GM12878 (cell line): ENCODE measurements around the gene AHCY. TPM values are rescaled to one million over a fixed set of nuclear protein-coding genes. Genes with fewer than 3 reads are reported as not detected.
"Not testable (repeated sequence)": the region's sequence is repeated elsewhere in the genome, so short reads cannot be mapped to it uniquely, and the experiment has no call there.

Experiments
- ATAC-seq: fragments of 200-7000 bp; cut with Tn5 transposase; 3 replicates; pipeline ENCODE4 v1.9.1; 2020; ENCODE audit warnings: mild to moderate bottlenecking, moderate library complexity
- BruUV-seq: library from RNA; stranded (reverse); fragments of 400-500 nt; replicated peaks from 2 replicates; lab custom pipeline; 2021; lab: Mats Ljungman, UMichigan
- CTCF ChIA-PET: fragments of 300-600 bp; sonication (Branson Sonifier 250); formaldehyde crosslinking; extraction: SDS; loops from one replicate; lab custom pipeline; 2021; ENCODE audit warnings: inconsistent platforms; lab: Yijun Ruan, JAX
- POLR2A ChIA-PET: fragments of 350-600 bp; formaldehyde crosslinking; extraction: SDS; loops from one replicate; lab custom pipeline; 2021; ENCODE audit warnings: inconsistent platforms; lab: Charles Lee
- RAD21 ChIA-PET: fragments of 300-600 bp; sonication (Branson Sonifier 250); formaldehyde crosslinking; loops from one replicate; lab custom pipeline; 2023; ENCODE audit warnings: antibody characterized with exemption; ENCODE audit not compliant: unreplicated experiment; lab: Charles Lee
- SMC1A ChIA-PET: fragments of 300-600 bp; sonication (Branson Sonifier 250); formaldehyde crosslinking; loops from one replicate; lab custom pipeline; 2023; ENCODE audit not compliant: unreplicated experiment, uncharacterized antibody; lab: Charles Lee
- DNase-seq: peaks from one replicate; pipeline ENCODE4 v3.0.0-alpha.2; 2011; ENCODE audit warnings: low read depth, low spot score
- FAIRE-seq: peaks from 3 replicates; lab custom pipeline; 2011; peaks lifted over from hg19 to GRCh38; lab: Jason Lieb, UNC
- H2AFZ ChIP-seq: 2 replicates; pipeline ENCODE4 v1.6.0; 2011; ENCODE audit warnings: low read depth, low read length, control low read depth; ENCODE audit not compliant: control insufficient read depth
- H3K27ac ChIP-seq: 2 replicates; pipeline ENCODE4 v1.5.1; 2011; ENCODE audit warnings: control low read depth; ENCODE audit not compliant: control insufficient read depth, insufficient read depth
- H3K27me3 ChIP-seq, 2 experiments: replicated peaks in 1 of 2; 2 replicates each; pipeline versions ENCODE4 v1.6.0 to v1.6.1; 2011; ENCODE audit warnings: low read length in 1 of 2; ENCODE audit not compliant: control insufficient read depth in 2 of 2, insufficient read depth in 2 of 2
- H3K36me3 ChIP-seq, 2 experiments: 2 replicates each; pipeline ENCODE4 v1.5.1; 2011; ENCODE audit warnings: low read length in 1 of 2; ENCODE audit not compliant: control insufficient read depth in 2 of 2, insufficient read depth in 2 of 2
- H3K4me1 ChIP-seq: 2 replicates; pipeline ENCODE4 v1.6.1; 2011; ENCODE audit warnings: mild to moderate bottlenecking, low read length, moderate library complexity, mixed read lengths; ENCODE audit not compliant: control insufficient read depth, insufficient read depth
- H3K4me2 ChIP-seq: 2 replicates; pipeline ENCODE4 v1.6.0; 2011; ENCODE audit warnings: control low read depth; ENCODE audit not compliant: control insufficient read depth, insufficient read depth
- H3K4me3 ChIP-seq: fragments of 200-600 bp; sonication (generic); 2 replicates; pipeline ENCODE4 v1.5.1; 2016
- H3K79me2 ChIP-seq: 2 replicates; pipeline ENCODE4 v1.6.0; 2011; ENCODE audit warnings: low read length; ENCODE audit not compliant: control insufficient read depth, insufficient read depth
- H3K9ac ChIP-seq: 2 replicates; pipeline ENCODE4 v1.8.0; 2011; ENCODE audit warnings: low read length, control low read depth, mixed read lengths; ENCODE audit not compliant: control insufficient read depth, insufficient read depth
- H3K9me3 ChIP-seq: replicated peaks from 3 replicates; pipeline ENCODE4 v1.5.1; 2011; ENCODE audit warnings: mild to moderate bottlenecking, low read length; ENCODE audit not compliant: control insufficient read depth, insufficient read depth
- H4K20me1 ChIP-seq: 2 replicates; pipeline ENCODE4 v1.6.0; 2011; ENCODE audit not compliant: control insufficient read depth, insufficient read depth
- BACH1 ChIP-seq: fragments of 450-650 bp; IDR thresholded peaks from 2 replicates; pipeline ENCODE4 v1.6.1; 2017; ENCODE audit warnings: mild to moderate bottlenecking, borderline replicate concordance
- BCL3 ChIP-seq: IDR thresholded peaks from 2 replicates; pipeline ENCODE4 v1.6.1; 2011; ENCODE audit warnings: borderline replicate concordance, low read depth, mild to moderate bottlenecking, moderate library complexity, low read length; ENCODE audit not compliant: insufficient read depth, poor library complexity, severe bottlenecking
- CEBPZ ChIP-seq: fragments of 150-350 bp; IDR thresholded peaks from 2 replicates; pipeline ENCODE4 v1.6.1; 2016; ENCODE audit warnings: low read depth, low read length
- HCFC1 ChIP-seq: fragments of 150-350 bp; IDR thresholded peaks from 2 replicates; pipeline ENCODE4 v1.6.1; 2014; ENCODE audit warnings: low read length
- HDAC6 ChIP-seq: fragments of 200-600 bp; sonication (generic); IDR thresholded peaks from one replicate; pipeline ENCODE4 v1.8.0; 2017; ENCODE audit warnings: antibody characterized with exemption; ENCODE audit not compliant: unreplicated experiment
- MEF2B ChIP-seq: fragments of 450-650 bp; IDR thresholded peaks from 2 replicates; pipeline ENCODE4 v1.6.1; 2018; ENCODE audit warnings: mild to moderate bottlenecking, moderate library complexity; ENCODE audit not compliant: partially characterized antibody, poor library complexity, severe bottlenecking
- RELA ChIP-seq: fragments of 450-650 bp; IDR thresholded peaks from 2 replicates; pipeline ENCODE4 v1.8.0; 2014; ENCODE audit warnings: borderline replicate concordance; ENCODE audit not compliant: partially characterized antibody
- RUNX3 ChIP-seq: IDR thresholded peaks from 2 replicates; pipeline ENCODE4 v1.6.1; 2012; ENCODE audit warnings: low read length, inconsistent platforms
- ZBTB33 ChIP-seq: fragments of 450-650 bp; IDR thresholded peaks from 2 replicates; pipeline ENCODE4 v1.6.1; 2017; ENCODE audit warnings: mild to moderate bottlenecking
- WGBS: methylation state at CpG from one replicate; pipeline ENCODE4 v1.1.6; 2016; ENCODE audit warnings: low lambda C conversion rate; ENCODE audit not compliant: insufficient replicate concordance, insufficient coverage; ENCODE audit errors: missing lambda C conversion rate; 5-methylcytosine and 5-hydroxymethylcytosine counted together
- in situ Hi-C: fragments of 300-500 bp; cut with MboI; formaldehyde crosslinking; loops from 9 replicates; pipeline ENCODE4 v1.14.3; 2018; ENCODE audit warnings: mixed read lengths
- intact Hi-C: fragments of 100-400 bp; cut with micrococcal nuclease; formaldehyde crosslinking; loops from one replicate; pipeline ENCODE4 v1.14.2; 2022; ENCODE audit not compliant: unreplicated experiment
- polyA plus RNA-seq, 11 experiments: library from polyadenylated mRNA; depleted of rRNA in 4 of 11; unstranded in 6 of 11; stranded (reverse) in 5 of 11; fragments of >200 nt; fragmentation: Nextera tagmentation in 4 of 11; fragmentation: Illumina TruSeq in 1 of 11; extraction: Ambion mirVana in 4 of 11; extraction: Trizol in 1 of 11; gene quantifications; 1 replicate in 1 of 11; 2 replicates in 10 of 11; pipeline versions ENCODE4 v1.2.1 to v1.2.3, GENCODE V29; 2011 to 2016; ENCODE audit warnings: inconsistent platforms in 2 of 11, missing spikeins in 2 of 11, low read depth in 1 of 11
- total RNA-seq, 4 experiments: library from RNA; depleted of rRNA in 3 of 4; stranded (reverse); fragments of >200 nt in 3 of 4; fragmentation: Illumina TruSeq in 1 of 4; extraction: Trizol in 1 of 4; gene quantifications; 2 replicates each; pipeline versions ENCODE4 v1.2.1 to v1.2.3, GENCODE V29; 2013 to 2021

The AHCY gene
- total and polyA plus RNA-seq, 10 of the 15 experiments (the other 5 are each of a cell fraction or from before 2014, with no cell fraction given): 84.9 to 223 (median 181) TPM

GRCh38 chr20:34298294-34298784 lies 4.8 kb downstream of the AHCY start:
- H3K4me2 ChIP-seq, POLR2A ChIA-PET, H3K9ac ChIP-seq, intact Hi-C loops, ATAC-seq, H2AFZ ChIP-seq, FAIRE-seq, BruUV-seq, SMC1A ChIA-PET, H3K27me3 ChIP-seq, H3K4me3 ChIP-seq, CTCF ChIA-PET, DNase-seq, in situ Hi-C loops, H4K20me1 ChIP-seq, H3K27ac ChIP-seq, H3K9me3 ChIP-seq: not testable (repeated sequence)
- TF ChIP-seq ZBTB33: peak; percentile 94
- Histone ChIP-seq H3K4me1 (peaks cover 11% of the 10 kb centered on the region), H3K79me2 (peaks cover 48% of the 10 kb centered on the region), H3K36me3 (peaks cover 4 to 11% of the 10 kb centered on the region in 2 experiments)
- RAD21 ChIA-PET: interaction anchor here (1.8 kb wide), 1 partner anchor 224 kb away, joined by 4 read pairs; no protein-coding TSS in a partner anchor
- 100% methylated on average over 1 of the region's 15 CpGs for WGBS

- no peak overlapping the region for H2AFZ ChIP-seq
- ATAC-seq: no peak
- no peak overlapping the region for H3K4me3 ChIP-seq
- intact Hi-C loops: no loop called here
- POLR2A ChIA-PET: no interaction called here
- H3K79me2 ChIP-seq: peaks cover 32% of the 10 kb centered on the region
- FAIRE-seq: no peak
- no peak for DNase-seq
- in situ Hi-C loops: no loop called here
- no peak overlapping the region for H3K4me2 ChIP-seq
- no TSS peak for BruUV-seq
- 97% methylated on average over 3 of the region's 3 CpGs for WGBS
- CTCF ChIA-PET: interaction anchor here (0.8 to 2.1 kb wide), 3 partner anchors 13 to 473 kb away, joined by 3 to 8 read pairs (median 3); no protein-coding TSS in a partner anchor
- no peaks in the 10 kb centered on the region for H3K27me3 ChIP-seq
- RAD21 ChIA-PET: interaction anchor here (0.8 to 1.8 kb wide), 3 partner anchors 16 to 226 kb away, joined by 3 to 4 read pairs (median 3); no protein-coding TSS in a partner anchor
- no peaks in the 10 kb centered on the region for H3K9me3 ChIP-seq
- peaks cover 8% of the 10 kb centered on the region for H3K4me1 ChIP-seq
- H3K36me3 ChIP-seq: peaks cover 18 to 27% of the 10 kb centered on the region in 2 experiments
- H3K27ac ChIP-seq: no peak overlapping the region
- H3K9ac ChIP-seq: no peak overlapping the region
- no peaks in the 10 kb centered on the region for H4K20me1 ChIP-seq
- SMC1A ChIA-PET: interaction anchor here (1.5 kb wide), 1 partner anchor 16 kb away, joined by 3 read pairs; no protein-coding TSS in a partner anchor
- TF ChIP-seq BACH1: no peak
- no peak for TF ChIP-seq BCL3
- no peak for TF ChIP-seq MEF2B
- TF ChIP-seq HDAC6: no peak
- TF ChIP-seq RUNX3: no peak
- TF ChIP-seq CEBPZ: no peak
- no peak for TF ChIP-seq HCFC1
- no peak for TF ChIP-seq RELA
Measured at GRCh38 chr20:34296468-34296867, 6.7 kb downstream of the AHCY start.
